Measurements from ENCODE around the gene IL27RA. TPM values are rescaled to one million over a fixed set of nuclear protein-coding genes. Genes with fewer than 3 reads are reported as not detected.
"Not testable (repeated sequence)": the region's sequence is repeated elsewhere in the genome, so short reads cannot be mapped to it uniquely, and the experiment has no call there.

IL27RA gene
- total RNA-seq, 8 experiments from 2014 or later: 1.0 to 4.5 (median 2.0) TPM

DNA sequence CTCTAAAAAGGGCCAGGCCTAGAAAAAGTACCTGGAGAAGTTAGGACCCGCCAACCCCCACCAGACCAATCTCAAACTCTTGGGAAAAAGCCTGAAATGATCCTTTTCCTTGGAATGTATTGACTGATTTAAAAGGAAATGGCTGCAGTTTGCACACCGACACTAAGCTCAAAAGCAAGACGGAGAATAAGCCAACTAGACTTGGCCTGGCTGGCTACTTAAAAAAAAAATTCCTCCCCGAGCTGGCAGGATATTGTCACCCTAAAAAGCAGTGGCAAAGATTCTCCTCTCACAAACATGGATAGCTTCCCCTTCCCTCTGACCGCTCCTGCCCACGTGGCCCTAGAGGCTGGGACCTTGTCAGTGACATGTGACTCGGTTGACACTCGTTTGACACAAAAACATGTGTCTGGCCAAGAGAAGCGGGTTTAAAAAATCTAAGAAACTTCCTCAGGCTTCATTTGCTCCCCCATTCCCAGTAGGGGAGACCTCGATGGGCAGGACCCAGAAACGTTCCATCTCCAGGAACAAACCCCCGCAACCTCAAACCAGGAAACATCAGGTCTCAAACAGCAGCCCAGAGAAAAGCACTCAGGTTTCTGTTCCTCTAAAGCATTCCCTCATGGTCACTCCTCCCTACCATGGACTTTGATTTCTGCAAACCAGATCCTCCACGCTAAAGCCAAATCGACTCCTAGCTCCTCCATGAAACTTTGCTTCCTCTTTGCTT lies 26.8 kb upstream of the IL27RA start:
- Histone ChIP-seq H3K27ac (no peak overlapping the region), H3K4me1 (replicated peaks in 1 of 2) (peaks cover 0 to 6% of the 10 kb centered on the region in 2 donors), H3K4me3 (peak overlapping the region in 1 of 5 donors; percentile 91)
- in situ Hi-C loops (cut with MboI; ENCODE audit: low pct_unique_long_range_greater_than_20kb in 2 of 9, low sequenced_read_pairs in 9 of 9, unreplicated experiment in 9 of 9): no loop called here
- WGBS, 10 experiments: 3 to 92% (median 69%) methylated on average over 1 to 11 of the region's 14 CpGs
- no peak for ATAC-seq (replicated peaks in 6 of 8)

DNA sequence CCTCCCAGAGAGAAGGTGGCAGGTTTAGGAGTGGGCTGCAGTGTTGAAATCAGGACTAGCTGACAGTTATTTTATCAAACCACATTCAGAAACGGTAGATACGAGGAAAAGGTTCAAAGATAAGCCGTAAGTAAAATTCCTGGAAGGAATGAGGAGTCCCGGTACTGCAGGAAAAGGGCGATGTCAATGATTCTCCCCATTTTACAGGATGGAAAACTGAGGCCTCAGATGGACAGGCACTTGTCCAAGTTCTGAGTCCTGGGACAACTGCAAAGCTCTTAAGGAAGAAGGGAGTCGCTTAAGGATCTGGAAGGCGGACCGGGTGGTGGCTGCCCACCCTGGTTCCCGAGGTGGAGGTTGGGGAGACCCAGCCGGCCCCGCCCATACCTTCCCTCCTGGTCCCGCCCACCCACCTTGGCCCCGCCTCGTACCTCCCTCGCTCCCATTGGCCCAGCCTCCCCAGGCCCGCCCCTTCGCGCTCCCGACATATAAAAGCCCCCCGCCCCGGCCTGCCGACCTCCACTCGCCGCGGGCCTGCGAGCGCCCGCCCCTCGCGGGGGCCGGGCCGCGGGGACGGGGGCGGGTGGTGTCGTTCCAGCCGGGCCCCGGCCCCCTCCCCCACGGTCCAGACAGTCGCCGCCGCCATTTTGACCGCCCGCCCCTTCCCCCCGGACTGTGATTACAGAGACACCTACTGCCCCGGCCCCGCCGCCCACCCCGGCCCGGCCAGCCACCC lies 26.0 kb upstream of the IL27RA start:
- WGBS, 10 experiments: 0 to 100% (median 85%) methylated on average over 2 to 7 of the region's 50 CpGs; no CpG with 5 or more reads in 1 of the 10 experiments
- Histone ChIP-seq H3K4me1 (replicated peaks in 1 of 2) (peaks cover 0 to 6% of the 10 kb centered on the region in 2 donors), H3K4me3 (peak overlapping the region; percentile 78 to 98 (median 91)), H3K27ac (peak overlapping the region; percentile 98 to 99)
- ATAC-seq (replicated peaks in 6 of 8): peak; percentile 13 to 50 (median 44)
- in situ Hi-C loops (cut with MboI; ENCODE audit: low pct_unique_long_range_greater_than_20kb in 2 of 9, low sequenced_read_pairs in 9 of 9, unreplicated experiment in 9 of 9): no loop called here

DNA sequence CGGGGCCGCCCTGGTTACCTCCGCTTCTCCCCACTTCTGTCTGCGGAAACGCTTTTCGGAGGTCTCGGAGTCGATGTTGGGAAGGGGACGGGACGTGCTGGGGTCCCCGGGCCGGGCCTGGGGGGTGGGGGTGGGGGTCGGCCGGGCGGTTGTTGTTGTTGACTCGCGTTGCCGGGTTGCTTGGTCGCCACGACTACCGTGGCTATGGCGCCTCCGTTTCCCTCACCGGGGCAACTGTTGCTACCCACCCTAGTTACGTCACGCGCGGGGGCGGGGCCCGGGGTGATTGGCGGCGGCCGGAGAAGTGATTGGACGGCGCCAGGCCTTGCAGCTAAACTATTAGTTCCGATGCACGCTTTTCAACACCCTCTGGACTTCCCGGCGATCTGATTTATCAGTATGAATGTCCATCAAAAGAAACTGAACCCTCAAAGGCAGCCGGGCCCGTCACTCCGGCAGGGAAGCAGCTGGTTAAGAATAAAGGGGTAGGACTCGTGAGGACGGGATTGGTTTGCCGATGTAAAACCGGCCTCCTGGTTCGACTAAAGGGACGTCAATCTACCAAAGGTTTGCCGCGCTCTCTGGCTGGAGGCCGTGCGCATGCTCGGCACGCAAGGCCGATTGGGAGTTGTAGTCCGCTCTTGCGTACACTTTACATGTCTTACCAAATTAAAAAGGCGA lies 25.3 kb upstream of the IL27RA start, which contains the start of gene RFX1:
RFX1 (minus strand) TSS at position 236 of the 681 bp plus-strand sequence. CDS start 12,477 bp downstream, outside the sequence.
- WGBS, 10 experiments: 0 to 3% (median 0%) methylated on average over 1 to 20 of the region's 58 CpGs; no CpG with 5 or more reads in 4 of the 10 experiments
- peaks cover 0 to 6% of the 10 kb centered on the region in 2 donors for H3K4me1 ChIP-seq (replicated peaks in 1 of 2)
- H3K27ac ChIP-seq: peak within 1 kb of the TSS; percentile 98 to 99
- peak within 1 kb of the TSS; percentile 78 to 98 (median 91) for H3K4me3 ChIP-seq
- in situ Hi-C loops (cut with MboI; ENCODE audit: low pct_unique_long_range_greater_than_20kb in 2 of 9, low sequenced_read_pairs in 9 of 9, unreplicated experiment in 9 of 9): no loop called here
- ATAC-seq (replicated peaks in 6 of 8): peak; percentile 81 to 90 (median 88)

DNA sequence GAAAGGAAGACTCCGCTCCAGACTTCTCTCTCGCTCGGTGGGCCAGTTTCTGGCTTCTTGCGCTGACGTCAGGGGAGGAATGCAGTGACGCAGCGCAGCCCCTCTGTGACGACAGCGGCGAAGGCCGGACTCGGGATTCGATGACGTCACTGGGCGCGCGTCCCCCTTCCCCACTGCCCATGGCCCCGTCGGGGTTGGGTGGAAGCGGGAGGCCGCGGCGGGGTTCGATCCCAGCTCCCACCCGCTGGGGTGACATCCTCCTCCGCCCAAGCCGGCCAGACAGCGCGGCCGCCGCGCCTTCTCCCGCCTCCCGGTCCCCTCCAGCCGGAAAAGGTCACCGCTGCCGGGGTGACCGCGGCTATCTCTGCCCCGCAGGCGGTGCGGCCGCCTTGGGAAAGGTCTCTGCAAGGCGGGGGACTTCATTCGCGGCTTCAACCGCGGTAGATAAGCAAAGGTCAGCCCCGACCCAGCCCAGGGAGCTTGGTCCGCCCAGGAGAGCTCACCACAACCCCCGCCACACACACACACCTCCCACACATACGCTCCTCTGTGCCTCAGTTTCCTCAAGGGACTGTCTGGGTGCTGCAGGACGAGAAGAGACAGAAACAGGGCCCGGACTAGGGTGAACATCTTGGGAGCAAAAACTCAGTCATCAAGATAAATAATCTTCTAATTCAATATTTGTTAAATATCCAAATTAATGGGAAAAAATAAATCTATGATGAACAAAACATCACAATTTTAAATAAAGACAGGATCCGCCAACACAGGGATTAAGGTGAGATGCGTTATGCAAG lies 24.6 kb upstream of the IL27RA start:
- in situ Hi-C loops (cut with MboI; ENCODE audit: low pct_unique_long_range_greater_than_20kb in 2 of 9, low sequenced_read_pairs in 9 of 9, unreplicated experiment in 9 of 9): no loop called here
- 0 to 100% (median 37%) methylated on average over 2 to 14 of the region's 56 CpGs; no CpG with 5 or more reads in 3 of the 10 experiments for WGBS, 10 experiments
- Histone ChIP-seq H3K4me1 (replicated peaks in 1 of 2) (peaks cover 0 to 6% of the 10 kb centered on the region in 2 donors), H3K4me3 (peak overlapping the region; percentile 78 to 98 (median 91)), H3K27ac (peak overlapping the region; percentile 95 to 97)
- peak; percentile 49 to 64 (median 56) for ATAC-seq (replicated peaks in 6 of 8)

DNA sequence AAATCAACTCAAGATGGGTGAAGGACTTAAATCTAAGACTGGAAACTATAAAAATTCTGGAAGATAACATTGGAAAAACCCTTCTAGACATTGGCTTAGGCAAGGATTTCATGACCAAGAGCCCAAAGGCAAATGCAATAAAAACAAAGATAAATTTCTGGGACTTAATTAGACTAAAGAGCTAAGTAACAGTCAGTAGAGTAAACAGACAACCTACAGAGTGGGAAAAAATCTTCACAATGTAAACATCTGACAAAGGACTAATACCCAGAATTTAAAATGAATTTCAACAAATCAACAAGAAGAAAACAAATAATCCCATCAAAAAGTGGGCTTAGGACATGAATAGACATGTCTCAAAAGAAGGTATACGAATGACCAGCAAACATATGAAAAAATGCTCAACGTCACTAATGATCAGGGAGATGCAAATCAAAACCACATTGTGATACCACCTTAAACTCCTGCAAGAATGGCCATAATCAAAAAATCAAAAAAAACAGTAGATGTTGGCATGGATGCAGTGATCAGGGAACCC lies 19.1 kb upstream of the IL27RA start:
- no peak overlapping the region for H3K27ac ChIP-seq
- H3K4me3 ChIP-seq: no peak overlapping the region
- in situ Hi-C loops (cut with MboI; ENCODE audit: low pct_unique_long_range_greater_than_20kb in 2 of 9, low sequenced_read_pairs in 9 of 9, unreplicated experiment in 9 of 9): no loop called here
- H3K4me1 ChIP-seq (replicated peaks in 1 of 2): no peaks in the 10 kb centered on the region
- 15 to 94% (median 71%) methylated on average over 2 of the region's 2 CpGs; no CpG with 5 or more reads in 3 of the 10 experiments for WGBS, 10 experiments
- no peak for ATAC-seq (replicated peaks in 6 of 8)

DNA sequence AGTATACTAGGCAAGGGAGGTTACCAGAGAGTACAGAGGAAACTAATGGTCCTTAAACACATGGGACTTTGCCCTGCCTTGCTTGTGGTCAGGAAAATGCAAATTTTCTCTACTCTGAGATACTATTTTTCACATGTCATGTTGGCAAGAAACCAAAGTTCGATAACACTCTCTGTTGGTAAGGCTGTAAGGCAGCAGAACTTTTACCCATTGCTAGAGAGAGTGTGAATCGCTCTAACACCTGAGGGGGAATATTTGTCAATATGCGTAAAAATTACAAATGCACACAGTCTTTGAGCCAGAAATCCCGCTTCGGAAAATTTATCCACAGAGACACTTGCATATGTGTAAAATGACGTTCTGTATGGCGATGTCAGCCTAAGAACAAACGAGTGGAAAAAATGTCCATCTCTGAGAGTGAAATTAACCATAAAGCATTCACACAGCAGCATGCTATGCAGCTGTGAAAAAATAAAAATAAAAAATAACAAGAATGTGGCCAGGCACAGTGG lies 16.0 kb upstream of the IL27RA start:
- in situ Hi-C loops (cut with MboI; ENCODE audit: low pct_unique_long_range_greater_than_20kb in 2 of 9, low sequenced_read_pairs in 9 of 9, unreplicated experiment in 9 of 9): no loop called here
- no peak overlapping the region for H3K4me3 ChIP-seq
- ATAC-seq (replicated peaks in 6 of 8): peak in 3 of 8 experiments; percentile 84 to 95 (median 92)
- 6 to 92% (median 83%) methylated on average over 2 to 8 of the region's 8 CpGs; no CpG with 5 or more reads in 1 of the 10 experiments for WGBS, 10 experiments
- H3K27ac ChIP-seq: no peak overlapping the region
- H3K4me1 ChIP-seq (replicated peaks in 1 of 2): no peaks in the 10 kb centered on the region

DNA sequence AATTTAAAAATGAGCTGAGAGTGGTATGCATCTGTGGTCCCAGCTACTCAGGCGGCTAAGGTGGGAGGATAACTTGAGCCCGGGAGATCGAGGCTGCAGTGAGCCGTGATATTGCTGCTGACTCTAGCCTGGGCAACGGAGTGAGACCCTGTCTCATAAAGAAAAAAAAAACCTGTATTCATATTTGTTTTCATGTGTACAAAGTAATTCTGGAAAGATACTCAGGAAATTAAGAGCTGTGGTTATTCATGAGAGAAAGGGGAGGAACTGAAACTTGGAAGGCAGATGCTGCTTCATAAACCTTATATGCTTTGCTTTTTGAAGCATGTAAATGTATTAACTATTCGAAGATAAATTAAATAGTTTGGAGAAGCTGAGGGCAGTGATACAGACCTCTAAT lies 12.5 kb upstream of the IL27RA start:
- H3K4me1 ChIP-seq (replicated peaks in 1 of 2): no peaks in the 10 kb centered on the region
- H3K4me3 ChIP-seq: no peak overlapping the region
- in situ Hi-C loops (cut with MboI; ENCODE audit: low pct_unique_long_range_greater_than_20kb in 2 of 9, low sequenced_read_pairs in 9 of 9, unreplicated experiment in 9 of 9): no loop called here
- 44 to 100% (median 78%) methylated on average over 1 to 6 of the region's 6 CpGs for WGBS, 10 experiments
- ATAC-seq (replicated peaks in 6 of 8): no peak
- H3K27ac ChIP-seq: no peak overlapping the region

DNA sequence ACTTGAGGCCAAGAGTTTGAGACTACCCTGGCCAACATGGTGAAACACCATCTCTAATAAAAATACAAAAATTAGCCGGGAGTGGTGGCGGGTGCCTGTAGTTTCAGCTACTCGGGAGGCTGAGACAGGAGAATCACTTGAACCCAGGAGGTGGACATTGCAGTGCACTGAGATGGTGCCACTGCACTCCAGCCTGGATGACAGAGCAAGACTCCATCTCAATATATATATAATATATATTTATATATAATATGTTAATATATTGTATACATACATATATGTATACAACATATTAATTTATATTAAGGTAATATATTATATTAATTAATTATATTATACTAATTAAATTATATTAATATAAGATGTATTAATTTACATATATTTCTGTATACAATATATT lies 11.8 kb upstream of the IL27RA start:
- ATAC-seq (replicated peaks in 6 of 8); H3K4me1 ChIP-seq (replicated peaks in 1 of 2); H3K4me3 ChIP-seq; H3K27ac ChIP-seq; in situ Hi-C loops (cut with MboI; ENCODE audit: low pct_unique_long_range_greater_than_20kb in 2 of 9, low sequenced_read_pairs in 9 of 9, unreplicated experiment in 9 of 9): not testable (repeated sequence)
- 49 to 100% (median 100%) methylated on average over 1 to 3 of the region's 3 CpGs; no CpG with 5 or more reads in 7 of the 10 experiments for WGBS, 10 experiments

DNA sequence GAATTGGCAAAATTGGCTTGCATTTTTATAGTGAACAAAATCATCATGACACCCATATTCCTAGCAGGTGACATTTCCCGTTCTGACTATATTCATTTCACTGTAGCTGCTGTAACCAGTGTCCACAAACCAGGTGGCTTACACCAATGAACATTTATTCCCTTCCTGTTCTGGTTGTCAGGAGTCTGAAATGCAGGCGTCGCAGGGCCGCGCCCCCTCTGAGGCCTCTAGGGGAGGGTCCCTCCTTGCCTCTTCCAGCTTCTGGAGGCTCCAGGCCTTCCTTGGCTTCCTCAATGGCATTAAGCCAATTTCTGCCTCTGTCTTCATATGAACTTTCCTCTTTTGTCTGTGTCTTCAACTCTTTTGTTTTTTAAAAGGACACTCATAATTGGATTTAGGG lies 10.1 kb upstream of the IL27RA start:
- no peak overlapping the region for H3K27ac ChIP-seq
- no peaks in the 10 kb centered on the region for H3K4me1 ChIP-seq (replicated peaks in 1 of 2)
- WGBS, 10 experiments: 50 to 91% (median 83%) methylated on average over 1 to 5 of the region's 5 CpGs; no CpG with 5 or more reads in 4 of the 10 experiments
- H3K4me3 ChIP-seq: no peak overlapping the region
- no peak for ATAC-seq (replicated peaks in 6 of 8)
- in situ Hi-C loops (cut with MboI; ENCODE audit: low pct_unique_long_range_greater_than_20kb in 2 of 9, low sequenced_read_pairs in 9 of 9, unreplicated experiment in 9 of 9): no loop called here

DNA sequence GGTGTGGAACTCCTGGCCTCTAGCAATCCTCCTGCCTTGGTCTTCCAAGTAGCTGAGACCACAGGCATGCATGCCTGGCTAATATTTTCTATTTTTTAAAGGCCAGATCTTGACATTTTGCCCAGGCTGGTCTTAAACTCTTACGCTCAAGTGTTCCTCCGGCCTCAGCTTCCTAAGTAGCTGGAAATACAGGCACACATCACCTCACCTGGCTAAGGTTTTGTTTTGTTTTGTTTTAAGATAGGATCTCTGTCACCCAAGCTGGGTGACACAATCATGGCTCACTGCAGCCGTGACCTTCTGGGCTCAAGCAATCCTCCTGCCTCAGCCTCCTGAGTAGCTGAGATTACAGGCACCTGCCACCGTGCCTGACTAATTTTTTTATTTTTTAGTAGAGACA lies 9.1 kb upstream of the IL27RA start:
- Histone ChIP-seq H3K27ac (no peak overlapping the region), H3K4me1 (replicated peaks in 1 of 2) (no peaks in the 10 kb centered on the region), H3K4me3 (no peak overlapping the region)
- 80 to 100% (median 95%) methylated on average over 1 to 3 of the region's 4 CpGs; no CpG with 5 or more reads in 2 of the 10 experiments for WGBS, 10 experiments
- ATAC-seq (replicated peaks in 6 of 8): no peak
- in situ Hi-C loops (cut with MboI; ENCODE audit: low pct_unique_long_range_greater_than_20kb in 2 of 9, low sequenced_read_pairs in 9 of 9, unreplicated experiment in 9 of 9): no loop called here

DNA sequence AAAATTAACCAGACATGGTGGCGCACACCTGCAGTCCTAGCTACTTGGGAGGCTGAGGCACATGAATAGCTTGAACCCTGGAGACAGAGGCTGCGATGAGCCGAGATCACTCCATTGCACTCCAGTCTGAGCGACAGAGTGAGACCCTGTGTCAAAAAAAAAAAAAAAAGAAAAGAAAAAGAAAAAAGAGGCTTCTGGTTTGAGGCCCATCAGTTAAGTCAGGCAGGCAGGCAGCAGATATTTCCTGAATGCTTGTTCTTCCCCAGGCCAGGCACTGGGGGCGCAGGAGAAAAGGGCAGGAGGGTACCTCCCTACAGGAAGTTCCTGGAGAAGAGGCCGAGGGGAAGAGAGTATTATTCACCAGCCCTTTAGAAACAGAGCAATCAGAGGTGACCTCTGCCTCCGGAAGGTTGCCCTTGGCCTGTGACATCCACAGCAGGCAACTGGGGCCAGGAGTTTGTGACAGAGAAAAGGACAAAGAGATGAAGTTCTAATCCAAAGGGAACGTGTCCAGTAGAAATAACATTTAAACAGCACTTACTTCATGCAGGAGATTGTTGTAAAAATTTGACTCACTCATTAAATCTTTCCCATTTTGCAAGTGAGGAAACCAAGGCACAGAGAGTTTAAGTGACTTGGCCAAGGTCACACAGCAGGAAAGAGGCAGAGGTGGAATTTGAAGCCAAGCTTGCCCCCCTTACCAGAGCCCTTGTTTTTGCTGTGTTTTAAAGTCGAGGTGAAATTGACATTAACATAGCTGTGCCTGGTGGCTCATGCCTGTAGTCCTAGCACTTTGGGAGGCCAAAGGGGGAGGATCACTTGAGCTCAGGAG lies 7.9 kb upstream of the IL27RA start:
- no peak overlapping the region for H3K4me3 ChIP-seq
- in situ Hi-C loops (cut with MboI; ENCODE audit: low pct_unique_long_range_greater_than_20kb in 2 of 9, low sequenced_read_pairs in 9 of 9, unreplicated experiment in 9 of 9): no loop called here
- H3K4me1 ChIP-seq (replicated peaks in 1 of 2): no peaks in the 10 kb centered on the region
- no peak overlapping the region for H3K27ac ChIP-seq
- ATAC-seq (replicated peaks in 6 of 8): peak in 3 of 8 experiments; percentile 27 to 85 (median 75)
- WGBS, 10 experiments: 28 to 71% (median 56%) methylated on average over 3 to 7 of the region's 9 CpGs; no CpG with 5 or more reads in 3 of the 10 experiments
